Esophagus muscularis mucosa (tissue), 4 donors: ENCODE results near the gene ZNF407. TPM values are rescaled to one million over a fixed set of nuclear protein-coding genes. Genes with fewer than 3 reads are reported as not detected.

Experiments
- DNase-seq: peaks from one replicate; pipeline ENCODE4 v3.0.0-alpha.2; 2017; ENCODE audit errors: extremely low spot score
- H3K27ac ChIP-seq, 4 donors: fragments of 200-600 bp; sonication (generic); replicated peaks in 1 of 4; 1 replicate in 3 of 4; 2 replicates in 1 of 4; pipeline ENCODE4 v1.5.1; 2016 to 2019; ENCODE audit warnings: mild to moderate bottlenecking in 1 of 4
- H3K27me3 ChIP-seq, 4 donors: fragments of 200-600 bp; sonication (generic); one replicate each; pipeline versions ENCODE4 v1.5.1 to v1.6.0; 2016 to 2019
- H3K36me3 ChIP-seq, 4 donors: fragments of 200-600 bp; sonication (generic); one replicate each; pipeline ENCODE4 v1.5.1; 2016 to 2019
- H3K4me1 ChIP-seq, 4 donors: fragments of 200-600 bp; sonication (generic); one replicate each; pipeline ENCODE4 v1.5.1; 2016 to 2019
- H3K4me3 ChIP-seq, 4 donors: fragments of 200-600 bp; sonication (generic); 1 replicate in 2 of 4; 2 replicates in 2 of 4; pipeline ENCODE4 v1.5.1; 2016 to 2019; ENCODE audit warnings: mild to moderate bottlenecking in 4 of 4, moderate library complexity in 1 of 4
- H3K9me3 ChIP-seq, 4 donors: fragments of 200-600 bp; sonication (generic); 1 replicate in 3 of 4; 2 replicates in 1 of 4; pipeline ENCODE4 v1.5.1; 2016 to 2019
- CTCF ChIP-seq, 3 experiments: fragments of 200-600 bp in 2 of 3; fragments of 450-650 bp in 1 of 3; sonication (generic) in 2 of 3; IDR thresholded peaks; one replicate each; pipeline ENCODE4 v1.5.1; 2017 to 2019; ENCODE audit warnings: antibody characterized with exemption in 3 of 3, mild to moderate bottlenecking in 2 of 3, moderate library complexity in 1 of 3
- EP300 ChIP-seq: sonication (generic); formaldehyde crosslinking; IDR thresholded peaks from one replicate; pipeline ENCODE4 v1.6.1; 2017; ENCODE audit warnings: antibody characterized with exemption
- POLR2A ChIP-seq: fragments of 450-650 bp; IDR thresholded peaks from one replicate; pipeline ENCODE4 v1.6.1; 2017; ENCODE audit warnings: antibody characterized with exemption, moderate library complexity, mild to moderate bottlenecking, low read depth
- POLR2AphosphoS5 ChIP-seq, 2 donors: sonication (generic); formaldehyde crosslinking; IDR thresholded peaks; one replicate each; pipeline ENCODE4 v1.6.1; 2017; ENCODE audit warnings: antibody characterized with exemption in 2 of 2
- WGBS: methylation state at CpG from one replicate; pipeline ENCODE4 v1.1.5; 2018; 5-methylcytosine and 5-hydroxymethylcytosine counted together
- intact Hi-C: fragments of 100-400 bp; cut with DNase I; formaldehyde crosslinking; loops from one replicate; pipeline ENCODE4 v1.15.1; 2023
- total RNA-seq, 4 donors: library from RNA; depleted of rRNA; stranded (reverse); fragments of >200 nt; gene quantifications; one replicate each; pipeline versions ENCODE4 v1.1.0 to v1.2.1, GENCODE V29; 2016

The ZNF407 gene
- total RNA-seq, 4 donors from 2014 or later, result 13.9 to 19.1 (median 17.2) TPM

- 88% methylated on average over 10 of the region's 10 CpGs for WGBS
- DNase-seq, result no peak
- TF ChIP-seq POLR2A (no peak), CTCF (IDR thresholded peaks at IDR 0.05) (no peak), POLR2AphosphoS5 (IDR thresholded peaks at IDR 0.05) (no peak), EP300 (no peak)
- intact Hi-C loops, result no loop called here
- Histone ChIP-seq H3K27me3 (no peaks in the 10 kb centered on the region), H3K4me1 (no peaks in the 10 kb centered on the region), H3K27ac (no peak overlapping the region), H3K36me3 (peaks cover 0 to 11% (median 0%) of the 10 kb centered on the region in 4 donors), H3K4me3 (peak overlapping the region in 3 of 4 donors; percentile 2 to 7 (median 6)), H3K9me3 (no peaks in the 10 kb centered on the region)
Observed at GRCh38 chr18:75057169-75057960, 459.7 kb downstream of the ZNF407 start.

- no peak overlapping the region for H3K4me3 ChIP-seq
- intact Hi-C loops, result no loop called here
- WGBS, result 95% methylated on average over 21 of the region's 21 CpGs
- no peaks in the 10 kb centered on the region for H3K4me1 ChIP-seq
- TF ChIP-seq CTCF (IDR thresholded peaks at IDR 0.05) (no peak), EP300 (no peak), POLR2A (no peak), POLR2AphosphoS5 (IDR thresholded peaks at IDR 0.05) (no peak)
- H3K27me3 ChIP-seq, result no peaks in the 10 kb centered on the region
- no peaks in the 10 kb centered on the region for H3K9me3 ChIP-seq
- H3K36me3 ChIP-seq, result peaks cover 23 to 38% (median 24%) of the 10 kb centered on the region in 4 donors
- no peak for DNase-seq
- no peak overlapping the region for H3K27ac ChIP-seq
Observed at GRCh38 chr18:75060185-75060584, 462.5 kb downstream of the ZNF407 start.

- TF ChIP-seq EP300, result no peak
- TF ChIP-seq POLR2A, result no peak
- Histone ChIP-seq H3K27ac (no peak overlapping the region), H3K4me3 (no peak overlapping the region), H3K4me1 (no peaks in the 10 kb centered on the region), H3K27me3 (no peaks in the 10 kb centered on the region), H3K9me3 (no peaks in the 10 kb centered on the region), H3K36me3 (peaks cover 23 to 39% (median 25%) of the 10 kb centered on the region in 4 donors)
- no peak for DNase-seq
- intact Hi-C loops, result no loop called here
- WGBS, result 94% methylated on average over 16 of the region's 16 CpGs
Observed at GRCh38 chr18:75062297-75062886, 464.7 kb downstream of the ZNF407 start.

GRCh38 chr18:75063196-75063595, 465.5 kb downstream of the ZNF407 start:
- TF ChIP-seq POLR2A (no peak), EP300 (no peak), POLR2AphosphoS5 (IDR thresholded peaks at IDR 0.05) (no peak), CTCF (IDR thresholded peaks at IDR 0.05) (no peak)
- 86% methylated on average over 4 of the region's 27 CpGs for WGBS
- DNase-seq, result no peak
- Histone ChIP-seq H3K36me3 (peaks cover 23 to 39% (median 25%) of the 10 kb centered on the region in 4 donors), H3K4me1 (no peaks in the 10 kb centered on the region), H3K4me3 (no peak overlapping the region), H3K9me3 (no peaks in the 10 kb centered on the region), H3K27ac (no peak overlapping the region), H3K27me3 (no peaks in the 10 kb centered on the region)
- intact Hi-C loops, result no loop called here
